ENCODE data around the gene PRKCA.

Gene PRKCA

GRCh38 chr17:66549311-66549704 lies 246.9 kb downstream of the PRKCA start:
- no peak for DNase-seq

- no peak for DNase-seq
Observed at GRCh38 chr17:66549731-66550207, 247.4 kb downstream of the PRKCA start.

DNA sequence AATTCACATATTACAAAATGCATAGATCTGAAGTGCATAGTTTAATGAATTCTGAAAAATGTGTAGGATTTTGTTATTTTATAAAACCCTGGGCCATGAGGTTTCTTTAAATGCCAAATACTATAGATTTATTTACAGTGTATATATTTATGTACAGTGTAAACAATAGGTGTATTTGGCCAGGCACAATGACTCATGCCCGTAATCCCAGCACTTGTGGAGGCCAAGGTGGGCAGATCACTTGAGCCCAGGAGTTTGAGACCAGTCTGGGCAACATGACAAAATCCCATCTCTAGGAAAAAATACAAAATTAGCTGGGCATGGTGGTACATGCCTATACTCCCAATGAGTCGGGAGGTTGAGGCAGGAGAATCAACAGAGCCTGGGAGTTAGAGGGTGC lies 249.4 kb downstream of the PRKCA start:
- no peak for DNase-seq

- DNase-seq: no peak
Observed at GRCh38 chr17:66552371-66552770, 250.0 kb downstream of the PRKCA start.

DNA sequence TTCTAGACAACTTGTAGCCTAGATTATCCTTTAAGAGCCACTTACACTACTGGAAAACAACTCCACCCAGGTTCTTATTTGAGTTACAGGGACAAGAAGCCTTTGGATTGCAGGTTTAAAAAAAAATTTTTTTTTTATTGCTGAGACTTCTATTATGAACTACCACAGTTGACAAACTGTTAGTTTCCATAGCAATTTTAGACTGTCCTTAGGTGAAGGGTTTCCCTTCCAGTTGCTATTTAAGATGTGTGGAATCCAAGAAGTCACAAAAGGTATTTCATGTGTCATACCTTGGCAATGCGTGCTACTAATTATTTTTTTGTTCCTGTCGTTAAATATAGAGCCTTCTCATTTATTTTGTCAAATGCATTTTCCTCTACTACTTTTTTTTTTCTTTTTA lies 253.2 kb downstream of the PRKCA start:
- no peak for DNase-seq

DNA sequence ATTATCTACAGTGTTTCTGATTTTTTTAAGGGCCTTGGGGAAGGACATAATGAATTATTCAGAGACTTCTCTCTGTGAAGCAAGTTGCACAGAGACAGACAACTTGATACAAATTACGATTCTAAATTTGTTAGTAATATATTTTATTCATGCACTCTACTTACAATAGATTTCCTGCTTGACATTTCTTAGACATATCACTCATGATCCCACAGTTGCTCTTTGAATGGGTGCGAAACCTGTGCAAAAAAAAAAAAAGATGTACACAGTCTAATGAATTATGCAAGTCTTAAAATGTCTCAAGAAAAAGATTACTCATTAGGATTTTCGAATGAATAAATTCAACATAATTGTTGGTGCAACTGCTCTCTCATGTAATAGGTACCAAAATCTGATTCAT lies 254.8 kb downstream of the PRKCA start:
- DNase-seq: no peak

DNA sequence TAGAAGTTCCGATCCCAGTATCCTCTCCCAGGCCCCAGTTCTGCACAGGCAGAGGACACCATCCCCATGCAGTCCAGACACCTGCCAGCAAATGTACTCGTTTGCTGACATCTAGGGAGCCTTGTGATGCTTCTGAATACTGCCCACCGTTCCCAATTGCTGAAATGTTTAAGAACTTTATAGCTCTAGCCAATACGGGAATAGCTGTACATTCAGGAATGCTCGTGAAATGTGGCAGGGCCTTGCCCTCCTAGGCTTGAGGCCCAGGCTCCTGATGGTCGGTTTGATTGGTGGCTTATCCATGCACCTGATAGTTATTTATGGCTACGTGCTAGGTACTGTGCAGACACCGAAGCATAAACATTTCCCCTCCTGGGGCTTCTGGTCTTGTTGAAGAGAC lies 255.5 kb downstream of the PRKCA start:
- no peak for DNase-seq

- DNase-seq: no peak
Observed at GRCh38 chr17:66560691-66561090, 258.3 kb downstream of the PRKCA start.

- DNase-seq: no peak
Observed at GRCh38 chr17:66562119-66562518, 259.7 kb downstream of the PRKCA start.

- no peak for DNase-seq
Observed at GRCh38 chr17:66564992-66565465, 262.6 kb downstream of the PRKCA start.

GRCh38 chr17:66567234-66568170 lies 265.1 kb downstream of the PRKCA start:
- DNase-seq: peak; percentile 37 to 78 (median 64)

GRCh38 chr17:66569572-66569971 lies 267.2 kb downstream of the PRKCA start:
- DNase-seq: no peak

DNA sequence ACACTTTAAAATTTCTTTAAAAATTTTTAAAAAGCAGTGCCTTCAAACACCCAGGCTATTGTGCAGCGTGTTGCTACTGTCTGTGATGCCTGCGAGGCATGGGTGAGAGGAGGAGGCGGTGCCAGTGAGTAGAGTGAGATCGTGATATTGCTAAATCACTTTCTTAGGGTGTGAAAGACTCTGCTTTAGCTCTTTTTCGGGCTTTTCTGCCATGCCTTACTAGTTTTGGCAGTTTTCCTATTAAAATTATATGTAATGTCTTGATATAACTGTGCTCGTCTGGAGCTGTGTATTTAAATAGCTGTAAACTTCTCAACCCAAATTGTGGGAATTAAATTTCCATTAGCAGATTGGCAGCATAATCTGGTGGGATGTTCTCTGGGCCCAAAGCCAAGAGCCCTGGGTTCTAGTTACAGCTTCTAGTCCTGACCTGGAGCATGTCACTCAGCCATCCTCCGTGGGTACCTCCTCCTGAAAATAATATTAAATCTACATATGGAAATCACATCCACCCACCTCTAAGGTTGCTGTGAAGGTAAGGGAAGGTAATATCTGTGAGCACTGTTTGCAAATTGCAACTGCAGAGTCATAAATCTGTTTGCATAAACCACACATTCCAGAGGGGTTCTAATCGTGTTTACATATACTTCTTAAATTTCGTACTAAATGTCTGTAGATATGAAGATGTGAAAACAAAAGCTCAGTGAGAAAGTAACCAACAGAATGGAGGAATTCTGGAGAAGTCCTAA lies 268.2 kb downstream of the PRKCA start:
- DNase-seq: no peak

- no peak for DNase-seq
Observed at GRCh38 chr17:66571745-66572144, 269.3 kb downstream of the PRKCA start.

GRCh38 chr17:66573078-66573477 lies 270.7 kb downstream of the PRKCA start:
- DNase-seq: no peak

DNA sequence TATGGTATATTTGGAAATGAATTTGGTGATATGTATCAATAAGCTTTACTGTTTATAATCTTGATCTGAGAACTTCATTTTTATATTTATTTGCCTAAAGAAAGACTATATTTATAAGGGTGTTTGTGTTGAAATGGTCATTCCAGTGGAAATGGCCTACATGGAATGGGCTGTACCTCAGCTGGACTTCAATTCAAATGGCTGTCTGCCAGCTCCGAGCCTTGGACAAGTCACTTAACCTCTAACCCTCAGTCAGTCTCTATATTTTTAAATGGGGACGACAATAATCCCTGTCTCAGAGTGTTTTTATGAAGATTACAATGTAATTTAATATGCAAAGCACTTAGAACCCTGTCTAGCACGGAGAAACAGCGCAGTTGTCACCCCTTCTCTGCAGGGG lies 271.7 kb downstream of the PRKCA start:
- no peak for DNase-seq

DNA sequence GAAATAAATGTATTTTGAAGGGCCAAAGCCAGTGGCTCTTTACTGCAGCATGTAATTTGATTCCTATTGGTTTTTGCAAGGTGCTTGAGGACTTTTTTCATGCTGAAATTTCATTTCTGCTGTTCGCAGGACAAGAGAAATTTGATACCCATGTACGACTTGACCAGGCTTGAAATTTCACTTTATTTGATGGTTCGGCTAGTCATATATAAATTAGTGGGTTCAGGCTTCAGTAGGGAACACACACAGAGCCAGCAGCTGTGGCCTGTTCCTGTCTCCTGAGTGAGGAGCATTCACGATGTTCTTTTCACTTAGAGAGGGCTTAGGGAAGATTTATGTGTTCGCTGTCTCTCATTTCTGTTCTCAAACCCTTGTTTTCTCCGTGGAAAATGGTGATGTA lies 274.1 kb downstream of the PRKCA start:
- DNase-seq: no peak

GRCh38 chr17:66577041-66577440 lies 274.6 kb downstream of the PRKCA start:
- DNase-seq: no peak

- no peak for DNase-seq
Observed at GRCh38 chr17:66578781-66579489, 276.5 kb downstream of the PRKCA start.

DNA sequence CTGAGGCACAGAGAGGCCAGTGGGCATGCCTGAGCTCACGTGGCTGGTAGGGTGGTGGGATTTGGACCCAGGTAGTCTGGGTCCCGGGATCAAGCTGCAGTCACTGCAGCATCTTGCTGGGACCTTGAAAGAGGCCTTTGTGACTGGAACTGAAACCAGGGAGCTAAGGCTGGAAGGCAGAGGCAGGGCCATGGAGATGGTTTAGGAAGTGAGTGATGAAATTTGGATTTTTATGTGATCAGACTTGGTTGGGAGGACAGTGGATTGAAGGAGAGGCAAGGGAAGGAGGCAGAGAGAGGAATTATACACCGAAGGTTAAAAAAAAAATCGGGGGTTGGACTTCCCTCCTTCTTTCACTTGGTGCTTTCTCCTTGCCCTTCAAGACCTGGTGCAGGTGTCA lies 277.1 kb downstream of the PRKCA start:
- no peak for DNase-seq

- no peak for DNase-seq
Observed at GRCh38 chr17:66580184-66580955, 278.0 kb downstream of the PRKCA start.

GRCh38 chr17:66580956-66581391 lies 278.6 kb downstream of the PRKCA start:
- DNase-seq: no peak

Measured in T-helper 1 cell (primary cell).